NCI-H146 (cell line): Measurements from ENCODE around the gene DAP.
"Not testable (repeated sequence)": the region's sequence is repeated elsewhere in the genome, so short reads cannot be mapped to it uniquely, and the experiment has no call there.

ENCODE experiments used
- DNase-seq: peaks from one replicate; lab custom pipeline; 2025; lab: John Stamatoyannopoulos, UW

Gene DAP

DNA sequence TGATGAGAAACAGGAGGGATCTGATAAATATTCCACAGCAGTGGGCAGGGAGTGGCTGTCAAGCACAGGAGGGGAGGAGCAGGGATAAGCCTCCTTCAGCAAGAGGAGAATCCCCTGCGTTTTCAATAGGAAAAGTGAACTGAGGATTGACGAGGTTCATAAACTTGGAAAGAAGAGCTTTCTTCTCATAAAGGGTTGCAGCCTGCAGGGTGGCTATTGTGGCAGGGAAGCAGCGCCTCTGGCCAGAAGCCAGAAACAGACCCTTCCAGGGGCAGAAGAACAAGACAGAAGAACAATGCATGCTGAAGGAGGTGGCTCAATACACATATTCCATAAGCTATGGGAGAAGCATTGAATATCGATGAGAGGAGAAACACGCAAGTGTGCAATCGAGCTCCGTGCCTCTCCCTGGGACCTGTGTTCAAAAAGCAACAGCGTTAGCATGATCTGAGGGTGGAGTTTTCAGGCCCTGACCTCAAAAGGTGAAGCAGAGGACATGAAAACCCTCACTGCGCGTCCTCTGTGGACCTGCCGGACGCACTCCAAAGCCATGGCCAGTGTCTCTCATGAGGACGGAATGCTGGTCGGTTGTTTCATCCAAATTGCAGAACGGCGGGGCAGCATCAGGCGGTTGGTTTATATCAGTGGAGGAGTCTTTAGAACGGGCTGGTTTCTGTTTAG is 129.6 kb downstream of the DAP start:
- no peak for DNase-seq

DNA sequence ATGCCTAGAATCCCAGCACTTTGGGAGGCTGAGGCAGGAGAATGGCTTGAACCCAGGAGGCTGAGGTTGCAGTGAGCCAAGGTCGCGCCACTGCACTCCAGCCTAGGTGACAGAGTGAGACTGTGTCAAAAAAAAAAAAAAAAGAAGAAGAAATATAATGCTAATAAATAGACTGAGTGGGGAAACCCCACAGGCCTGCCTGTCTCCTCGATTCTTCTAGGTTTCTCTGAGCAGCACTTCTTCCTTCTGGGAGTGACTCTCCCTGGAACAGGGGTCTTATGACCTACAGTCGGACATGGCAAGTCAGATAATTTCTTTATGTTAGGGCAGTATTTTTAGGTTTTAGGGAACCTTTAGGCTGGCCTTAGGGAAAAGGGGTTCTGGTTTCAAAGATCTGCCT is 130.3 kb downstream of the DAP start:
- not testable (repeated sequence) for DNase-seq

DNA sequence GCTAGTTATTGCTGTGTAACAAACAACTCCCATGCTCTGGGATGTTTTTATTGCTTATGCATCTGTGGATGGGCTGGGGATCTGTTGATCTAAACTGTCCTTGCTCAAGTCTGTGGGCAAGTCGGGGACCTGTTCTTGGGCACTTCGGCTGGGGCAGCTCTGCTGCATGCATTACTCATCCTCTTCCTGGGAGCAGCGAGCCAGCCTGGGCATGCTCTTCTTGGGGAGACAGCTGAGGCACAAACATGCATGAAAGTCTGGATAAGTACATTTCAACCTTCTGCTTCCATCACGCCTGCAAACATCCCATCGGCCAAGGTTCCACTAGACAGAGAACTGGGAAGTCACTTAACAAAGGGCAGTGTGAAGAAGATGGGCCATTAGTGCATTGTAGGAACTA is 130.9 kb downstream of the DAP start:
- DNase-seq: no peak

DNA sequence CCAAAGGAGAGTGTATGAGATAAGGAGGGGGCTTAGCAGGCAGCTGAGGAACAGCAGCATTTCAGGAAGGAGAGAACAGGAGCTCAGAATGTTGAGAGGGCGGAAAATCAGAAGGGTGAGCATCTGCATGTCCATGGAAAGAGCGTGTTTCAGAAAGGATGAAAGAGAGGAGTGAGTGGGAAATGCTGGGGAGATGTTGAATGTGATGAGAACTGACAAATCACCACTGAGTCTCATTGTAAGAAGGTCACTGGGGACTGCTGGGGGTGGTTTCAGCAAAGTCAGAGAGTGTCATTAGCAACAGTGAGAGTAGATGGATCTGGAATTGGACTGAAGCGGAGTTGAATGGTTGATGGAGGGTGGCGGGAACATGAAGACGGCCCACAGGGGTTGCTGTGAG is 131.4 kb downstream of the DAP start:
- no peak for DNase-seq
